Lung (tissue), 12 donors: ENCODE data around the gene HRH3. TPM values are rescaled to one million over a fixed set of nuclear protein-coding genes. Genes with fewer than 3 reads are reported as not detected.

ENCODE experiments used
- ATAC-seq: fragments of 200-7000 bp; cut with Tn5 transposase; one replicate; pipeline ENCODE4 v1.9.1; 2020; ENCODE audit warnings: moderate number of reproducible peaks; ENCODE audit not compliant: insufficient read depth, low FRiP score
- DNase-seq, 3 donors: peaks; one replicate each; pipeline ENCODE4 v3.0.0-alpha.2; 2013 to 2017
- H3K27ac ChIP-seq, 2 donors: one replicate each; pipeline ENCODE4 v1.5.1; 2013; ENCODE audit warnings: mild to moderate bottlenecking in 2 of 2, moderate library complexity in 2 of 2, control low read depth in 1 of 2, inconsistent platforms in 1 of 2, low read depth in 1 of 2, low read length in 1 of 2
- H3K27me3 ChIP-seq, 3 donors: one replicate each; pipeline ENCODE4 v1.5.1; 2013; ENCODE audit warnings: low read length in 2 of 3; ENCODE audit not compliant: control insufficient read depth in 3 of 3, insufficient read depth in 3 of 3
- H3K36me3 ChIP-seq, 4 donors: one replicate each; pipeline ENCODE4 v1.5.1; 2013; ENCODE audit warnings: low read length in 4 of 4, mild to moderate bottlenecking in 1 of 4, moderate library complexity in 1 of 4; ENCODE audit not compliant: control insufficient read depth in 4 of 4, insufficient read depth in 4 of 4
- H3K4me1 ChIP-seq, 5 donors: one replicate each; pipeline ENCODE4 v1.5.1; 2013; ENCODE audit warnings: low read length in 5 of 5, mild to moderate bottlenecking in 2 of 5, moderate library complexity in 1 of 5; ENCODE audit not compliant: control insufficient read depth in 5 of 5, insufficient read depth in 5 of 5
- H3K4me3 ChIP-seq: one replicate; pipeline ENCODE4 v1.5.1; 2013; ENCODE audit warnings: mild to moderate bottlenecking, control low read depth, moderate library complexity
- H3K9ac ChIP-seq, 2 donors: one replicate each; pipeline ENCODE4 v1.5.1; 2013; ENCODE audit warnings: low read length in 2 of 2, control low read depth in 1 of 2; ENCODE audit not compliant: insufficient read depth in 1 of 2
- H3K9me3 ChIP-seq, 4 donors: one replicate each; pipeline ENCODE4 v1.5.1; 2013; ENCODE audit warnings: low read length in 3 of 4, mild to moderate bottlenecking in 1 of 4, moderate library complexity in 1 of 4; ENCODE audit not compliant: control insufficient read depth in 4 of 4, insufficient read depth in 3 of 4
- WGBS, 2 donors: extraction: QIAGEN DNeasy Blood & Tissue Kit; methylation state at CpG; one replicate each; pipeline ENCODE4 v1.1.7; 2013; 5-methylcytosine and 5-hydroxymethylcytosine counted together
- polyA plus RNA-seq, 2 donors: library from polyadenylated mRNA; stranded (reverse); fragments of 200-250 nt; gene quantifications; one replicate each; pipeline ENCODE4 v1.2.1, GENCODE V29; 2013
- total RNA-seq, 2 donors: library from RNA; depleted of rRNA in 1 of 2; stranded (reverse); fragments of >200 nt in 1 of 2; gene quantifications; one replicate each; pipeline ENCODE4 v1.2.1, GENCODE V29; 2014 to 2021
- TF ChIP-seq, protein P1 (sequence below): IDR thresholded peaks from 2 replicates; pipeline ENCODE4 v1.5.1; 2012; ENCODE audit warnings: mild to moderate bottlenecking; ENCODE audit errors: control extremely low read depth, extremely low read depth
- donor health status: control.
- donor health status: control.
- donor health status: Bipolar disorder and iron deficiency.
- donor health status: healthy.
- donor health status: DM: yes; HTN: yes; CAD: no.

The HRH3 gene
- total and polyA plus RNA-seq, 4 donors, result not detected

DNA sequence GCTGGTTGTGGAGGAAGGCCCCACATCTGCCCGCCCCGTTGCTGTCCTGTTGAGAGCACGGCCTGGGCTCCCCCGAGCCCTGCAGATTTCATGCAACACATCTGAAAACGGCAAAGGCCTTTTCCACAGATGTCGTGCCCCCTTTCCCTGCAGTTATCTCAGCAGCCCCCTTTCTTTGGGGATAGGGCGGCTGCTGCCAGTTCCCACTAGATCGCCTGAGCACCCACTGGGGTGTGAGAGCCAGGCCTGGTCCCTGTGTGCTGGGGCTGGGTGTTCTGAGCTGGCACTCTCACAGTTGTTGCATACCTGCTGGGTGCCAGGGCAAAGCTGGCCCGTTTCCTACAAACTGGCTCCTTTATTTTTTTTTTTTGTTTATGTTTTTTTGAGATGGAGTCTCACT is 49.5 kb downstream of the HRH3 start:
- DNase-seq (no peak), ATAC-seq (no peak)
- H3K27ac ChIP-seq, result no peak overlapping the region
- no peaks in the 10 kb centered on the region for H3K9me3 ChIP-seq
- H3K4me3 ChIP-seq, result no peak overlapping the region
- no peaks in the 10 kb centered on the region for H3K4me1 ChIP-seq
- no peaks in the 10 kb centered on the region for H3K27me3 ChIP-seq
- no peak overlapping the region for H3K9ac ChIP-seq
- WGBS, 2 donors, result 96 to 97% methylated on average over 9 of the region's 9 CpGs
- peaks cover 5 to 46% (median 15%) of the 10 kb centered on the region in 4 donors for H3K36me3 ChIP-seq
- TF ChIP-seq, protein P1, sequence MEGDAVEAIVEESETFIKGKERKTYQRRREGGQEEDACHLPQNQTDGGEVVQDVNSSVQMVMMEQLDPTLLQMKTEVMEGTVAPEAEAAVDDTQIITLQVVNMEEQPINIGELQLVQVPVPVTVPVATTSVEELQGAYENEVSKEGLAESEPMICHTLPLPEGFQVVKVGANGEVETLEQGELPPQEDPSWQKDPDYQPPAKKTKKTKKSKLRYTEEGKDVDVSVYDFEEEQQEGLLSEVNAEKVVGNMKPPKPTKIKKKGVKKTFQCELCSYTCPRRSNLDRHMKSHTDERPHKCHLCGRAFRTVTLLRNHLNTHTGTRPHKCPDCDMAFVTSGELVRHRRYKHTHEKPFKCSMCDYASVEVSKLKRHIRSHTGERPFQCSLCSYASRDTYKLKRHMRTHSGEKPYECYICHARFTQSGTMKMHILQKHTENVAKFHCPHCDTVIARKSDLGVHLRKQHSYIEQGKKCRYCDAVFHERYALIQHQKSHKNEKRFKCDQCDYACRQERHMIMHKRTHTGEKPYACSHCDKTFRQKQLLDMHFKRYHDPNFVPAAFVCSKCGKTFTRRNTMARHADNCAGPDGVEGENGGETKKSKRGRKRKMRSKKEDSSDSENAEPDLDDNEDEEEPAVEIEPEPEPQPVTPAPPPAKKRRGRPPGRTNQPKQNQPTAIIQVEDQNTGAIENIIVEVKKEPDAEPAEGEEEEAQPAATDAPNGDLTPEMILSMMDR, result no peak

GRCh38 chr20:62168890-62169435 is 51.1 kb downstream of the HRH3 start:
- Histone ChIP-seq H3K4me1 (no peaks in the 10 kb centered on the region), H3K9ac (no peak overlapping the region), H3K27me3 (no peaks in the 10 kb centered on the region), H3K27ac (no peak overlapping the region), H3K9me3 (no peaks in the 10 kb centered on the region), H3K36me3 (peaks cover 5 to 48% (median 17%) of the 10 kb centered on the region in 4 donors), H3K4me3 (no peak overlapping the region)
- TF ChIP-seq, protein P1, result no peak
- 95 to 98% methylated on average over 23 of the region's 23 CpGs for WGBS, 2 donors
- no peak for ATAC-seq
- DNase-seq, result no peak

DNA sequence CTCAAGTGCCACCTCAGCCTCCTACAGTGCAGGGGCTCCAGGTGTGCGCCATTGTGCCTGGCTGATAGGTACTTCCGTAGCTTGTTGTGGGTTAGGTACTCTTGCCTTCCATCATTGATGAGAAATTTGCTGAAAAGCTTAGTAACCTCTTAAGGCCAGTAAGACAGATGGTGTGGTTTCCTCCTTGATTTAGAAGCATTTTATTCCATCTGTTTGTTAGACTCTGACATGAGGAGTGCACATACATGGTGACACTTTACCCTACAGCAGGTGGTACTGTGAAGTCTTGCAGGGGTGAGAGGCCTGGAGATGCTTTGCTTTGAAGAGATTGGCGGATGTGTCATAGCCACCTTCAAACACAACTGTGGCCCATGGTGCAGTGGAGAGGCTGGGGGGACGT is 52.0 kb downstream of the HRH3 start:
- Histone ChIP-seq H3K27me3 (no peaks in the 10 kb centered on the region), H3K4me3 (no peak overlapping the region), H3K9ac (no peak overlapping the region), H3K36me3 (peaks cover 5 to 56% (median 17%) of the 10 kb centered on the region in 4 donors), H3K4me1 (no peaks in the 10 kb centered on the region), H3K9me3 (no peaks in the 10 kb centered on the region), H3K27ac (no peak overlapping the region)
- DNase-seq, result no peak
- TF ChIP-seq, protein P1, result no peak
- ATAC-seq, result no peak
- 89 to 96% methylated on average over 4 of the region's 4 CpGs for WGBS, 2 donors

- TF ChIP-seq, protein P1, result no peak
- H3K4me1 ChIP-seq, result no peaks in the 10 kb centered on the region
- no peaks in the 10 kb centered on the region for H3K9me3 ChIP-seq
- H3K36me3 ChIP-seq, result peaks cover 5 to 55% (median 18%) of the 10 kb centered on the region in 4 donors
- DNase-seq (no peak), ATAC-seq (no peak)
- no peak overlapping the region for H3K27ac ChIP-seq
- no peak overlapping the region for H3K4me3 ChIP-seq
- no peak overlapping the region for H3K9ac ChIP-seq
- 80 to 88% methylated on average over 6 of the region's 6 CpGs for WGBS, 2 donors
- no peaks in the 10 kb centered on the region for H3K27me3 ChIP-seq
Observed at GRCh38 chr20:62167474-62167873, 52.6 kb downstream of the HRH3 start.
